ENCODE data around the gene GATA6.

- TF ChIP-seq TEAD4 (IDR thresholded peaks at IDR 0.05) (no peak), EGR1 (IDR thresholded peaks at IDR 0.05) (no peak), MAX (IDR thresholded peaks at IDR 0.05) (no peak), REST (IDR thresholded peaks at IDR 0.05; ENCODE audit: low read depth) (no peak), YY1 (IDR thresholded peaks at IDR 0.05; ENCODE audit: low read depth) (no peak), TAF1 (IDR thresholded peaks at IDR 0.05; ENCODE audit: low read depth) (no peak), FOXM1 (IDR thresholded peaks at IDR 0.05; ENCODE audit: borderline replicate concordance, low read depth) (no peak), EP300 (IDR thresholded peaks at IDR 0.05; ENCODE audit: borderline replicate concordance) (no peak), RAD21 (IDR thresholded peaks at IDR 0.05; ENCODE audit: low read depth) (no peak), CREB1 (IDR thresholded peaks at IDR 0.05; ENCODE audit: low read depth) (no peak)
Measured at GRCh38 chr18:22173928-22174301, 4.5 kb downstream of the GATA6 start.
